Endodermal cell (in vitro differentiated cells): ENCODE data around the gene SLC5A8. TPM values are rescaled to one million over a fixed set of nuclear protein-coding genes. Genes with fewer than 3 reads are reported as not detected.

Experiments used
- DNase-seq: peaks from one replicate; pipeline ENCODE4 v3.0.0-alpha.2; 2017
- H3K27ac ChIP-seq: 2 replicates; pipeline ENCODE4 v1.5.1; 2013; ENCODE audit warnings: mild to moderate bottlenecking, low read depth, low read length, moderate library complexity
- H3K27me3 ChIP-seq: 2 replicates; pipeline ENCODE4 v1.6.1; 2013; ENCODE audit warnings: mild to moderate bottlenecking, low read length, moderate library complexity; ENCODE audit not compliant: insufficient read depth, control insufficient read depth, poor library complexity, severe bottlenecking
- H3K36me3 ChIP-seq: 2 replicates; pipeline ENCODE4 v1.7.0; 2013; ENCODE audit warnings: mild to moderate bottlenecking, low read length, moderate library complexity; ENCODE audit not compliant: control insufficient read depth, insufficient read depth
- H3K4me1 ChIP-seq: one replicate; pipeline ENCODE4 v1.7.0; 2013; ENCODE audit warnings: low read length; ENCODE audit not compliant: control insufficient read depth, insufficient read depth
- H3K4me3 ChIP-seq: 2 replicates; pipeline ENCODE4 v1.5.1; 2013; ENCODE audit warnings: mild to moderate bottlenecking, low read length, moderate library complexity
- H3K9ac ChIP-seq: 2 replicates; pipeline ENCODE4 v1.6.1; 2013; ENCODE audit warnings: mild to moderate bottlenecking, low read length, moderate library complexity; ENCODE audit not compliant: poor library complexity, severe bottlenecking; ENCODE audit errors: extremely low read depth
- H3K9me3 ChIP-seq: 2 replicates; pipeline ENCODE4 v1.6.1; 2013; ENCODE audit warnings: mild to moderate bottlenecking, low read length, moderate library complexity; ENCODE audit not compliant: control insufficient read depth
- H3K27ac Mint-ChIP-seq: 2 replicates; pipeline ENCODE4 v1.8.0; 2020; ENCODE audit warnings: mixed read lengths
- H3K27me3 Mint-ChIP-seq: 2 replicates; pipeline ENCODE4 v1.8.0; 2021; ENCODE audit warnings: mild to moderate bottlenecking, mixed read lengths; ENCODE audit not compliant: insufficient read depth
- H3K36me3 Mint-ChIP-seq: 2 replicates; pipeline ENCODE4 v1.8.0; 2020; ENCODE audit warnings: low read depth, mixed read lengths
- H3K4me1 Mint-ChIP-seq: 2 replicates; pipeline ENCODE4 v1.8.0; 2020; ENCODE audit warnings: mixed read lengths
- H3K4me3 Mint-ChIP-seq: 2 replicates; pipeline ENCODE4 v1.8.0; 2020; ENCODE audit warnings: mild to moderate bottlenecking, moderate library complexity, mixed read lengths
- H3K9me3 Mint-ChIP-seq: 2 replicates; pipeline ENCODE4 v1.8.0; 2020; ENCODE audit warnings: mild to moderate bottlenecking, mixed read lengths
- WGBS, 2 experiments: methylation state at CpG; one replicate each; pipeline versions ENCODE4 v1.1.5 to v1.1.7; 2013; ENCODE audit warnings: missing lambda C conversion rate in 2 of 2, mixed read lengths in 1 of 2; ENCODE audit not compliant: insufficient coverage in 1 of 2, insufficient read length in 1 of 2; 5-methylcytosine and 5-hydroxymethylcytosine counted together
- total RNA-seq, 2 donors: library from RNA; stranded (reverse); fragmentation: NEBNext Ultra II Directional in 1 of 2; extraction: Animal tissue kit (Norgen Biotek cat#: 25700) in 1 of 2; gene quantifications; 2 replicates in 1 of 2; 3 replicates in 1 of 2; pipeline ENCODE4 v1.2.1, GENCODE V29; 2021
- TF ChIP-seq, protein P1 (sequence below): fragments of 200-600 bp; sonication (generic); conservative IDR thresholded peaks from 2 replicates; pipeline ENCODE4 v1.5.0; 2021; ENCODE audit warnings: antibody characterized with exemption, mild to moderate bottlenecking

SLC5A8 gene
- total RNA-seq, 2 donors from 2014 or later: not detected

DNA sequence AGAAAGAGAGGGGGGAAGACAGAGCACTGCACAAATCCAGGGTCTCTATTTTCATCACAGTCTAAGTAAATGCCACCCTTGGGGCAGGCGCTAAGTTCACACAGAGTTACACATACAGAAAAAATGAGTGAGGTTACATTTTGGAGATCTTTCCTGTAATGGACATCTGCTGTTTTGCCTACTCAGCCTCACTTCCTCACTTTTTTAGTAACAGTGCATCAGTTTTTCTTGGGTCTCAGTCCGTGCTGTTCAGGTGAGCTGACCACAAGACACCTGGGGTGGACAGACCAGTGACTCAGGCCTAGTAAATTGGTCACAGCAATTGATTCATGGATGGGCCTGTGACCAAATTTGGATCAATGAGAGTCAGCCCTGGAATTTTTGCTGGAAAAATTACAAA is 33.6 kb upstream of the SLC5A8 start:
- no peaks in the 10 kb centered on the region for H3K9me3 ChIP-seq
- no peak for DNase-seq
- Mint-ChIP-seq H3K36me3 (no peaks in the 10 kb centered on the region), H3K9me3 (peaks cover 3% of the 10 kb centered on the region), H3K27me3 (no peaks in the 10 kb centered on the region), H3K4me3 (no peak overlapping the region), H3K4me1 (no peaks in the 10 kb centered on the region), H3K27ac (no peak overlapping the region)
- H3K27me3 ChIP-seq: no peaks in the 10 kb centered on the region
- H3K4me1 ChIP-seq: no peaks in the 10 kb centered on the region
- WGBS, 2 experiments: 92 to 100% methylated on average over 1 to 2 of the region's 2 CpGs
- H3K36me3 ChIP-seq: no peaks in the 10 kb centered on the region
- TF ChIP-seq, protein P1, sequence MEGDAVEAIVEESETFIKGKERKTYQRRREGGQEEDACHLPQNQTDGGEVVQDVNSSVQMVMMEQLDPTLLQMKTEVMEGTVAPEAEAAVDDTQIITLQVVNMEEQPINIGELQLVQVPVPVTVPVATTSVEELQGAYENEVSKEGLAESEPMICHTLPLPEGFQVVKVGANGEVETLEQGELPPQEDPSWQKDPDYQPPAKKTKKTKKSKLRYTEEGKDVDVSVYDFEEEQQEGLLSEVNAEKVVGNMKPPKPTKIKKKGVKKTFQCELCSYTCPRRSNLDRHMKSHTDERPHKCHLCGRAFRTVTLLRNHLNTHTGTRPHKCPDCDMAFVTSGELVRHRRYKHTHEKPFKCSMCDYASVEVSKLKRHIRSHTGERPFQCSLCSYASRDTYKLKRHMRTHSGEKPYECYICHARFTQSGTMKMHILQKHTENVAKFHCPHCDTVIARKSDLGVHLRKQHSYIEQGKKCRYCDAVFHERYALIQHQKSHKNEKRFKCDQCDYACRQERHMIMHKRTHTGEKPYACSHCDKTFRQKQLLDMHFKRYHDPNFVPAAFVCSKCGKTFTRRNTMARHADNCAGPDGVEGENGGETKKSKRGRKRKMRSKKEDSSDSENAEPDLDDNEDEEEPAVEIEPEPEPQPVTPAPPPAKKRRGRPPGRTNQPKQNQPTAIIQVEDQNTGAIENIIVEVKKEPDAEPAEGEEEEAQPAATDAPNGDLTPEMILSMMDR: no peak
- no peak overlapping the region for H3K4me3 ChIP-seq
- no peak overlapping the region for H3K9ac ChIP-seq
- H3K27ac ChIP-seq: no peak overlapping the region

DNA sequence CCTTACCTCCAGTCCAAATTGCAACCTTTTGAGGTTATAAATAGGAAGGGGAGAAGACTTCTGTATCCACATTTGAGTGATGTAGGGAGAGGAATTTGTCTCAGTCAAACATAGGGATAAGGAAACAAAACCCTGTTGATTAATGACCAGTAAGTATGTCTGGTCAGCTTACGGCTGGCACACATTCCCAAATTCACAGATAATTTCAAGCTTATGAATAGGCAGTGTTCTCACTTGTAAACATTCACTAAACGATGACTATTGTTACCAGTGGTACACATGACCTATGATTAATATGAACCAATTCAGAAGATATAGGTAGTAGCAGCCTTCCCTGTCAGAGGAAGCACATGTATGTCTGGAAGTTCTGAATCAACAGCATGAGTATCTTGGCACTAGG is 33.0 kb upstream of the SLC5A8 start:
- Mint-ChIP-seq H3K36me3 (no peaks in the 10 kb centered on the region), H3K9me3 (peaks cover 3% of the 10 kb centered on the region), H3K4me3 (no peak overlapping the region), H3K4me1 (no peaks in the 10 kb centered on the region), H3K27me3 (no peaks in the 10 kb centered on the region), H3K27ac (no peak overlapping the region)
- DNase-seq: no peak
- Histone ChIP-seq H3K27ac (no peak overlapping the region), H3K4me1 (no peaks in the 10 kb centered on the region), H3K4me3 (no peak overlapping the region), H3K36me3 (no peaks in the 10 kb centered on the region), H3K9ac (no peak overlapping the region), H3K9me3 (no peaks in the 10 kb centered on the region), H3K27me3 (no peaks in the 10 kb centered on the region)
- WGBS, 2 experiments: 85 to 86% methylated on average over 2 of the region's 2 CpGs
- TF ChIP-seq, protein P1: no peak

DNA sequence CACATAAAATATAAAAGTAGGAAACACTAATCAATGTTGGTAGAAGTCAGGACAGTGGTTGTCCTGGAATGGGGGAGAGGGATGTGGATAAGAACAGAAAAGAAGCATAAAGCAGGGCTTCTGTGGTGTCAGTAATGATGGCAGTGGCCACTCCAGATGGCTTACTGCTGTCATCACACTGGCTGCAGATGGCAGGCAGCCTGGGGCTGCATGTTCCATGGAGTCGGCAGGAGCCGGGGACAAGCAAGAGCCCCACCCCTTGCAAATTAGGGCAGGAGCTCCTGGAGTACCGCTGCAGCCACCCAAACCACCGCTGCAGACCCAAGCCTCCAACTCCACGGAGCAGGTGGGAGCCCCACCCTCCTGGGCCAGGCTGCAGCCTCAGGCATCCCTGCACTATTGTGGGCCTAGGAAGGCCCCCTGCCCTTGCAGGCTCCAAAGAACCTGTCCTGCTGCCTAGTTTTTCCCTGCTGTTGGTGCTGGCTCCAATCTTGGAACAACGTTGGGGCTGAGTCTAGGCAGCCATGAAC is 28.8 kb upstream of the SLC5A8 start:
- H3K9ac ChIP-seq: no peak overlapping the region
- no peak overlapping the region for H3K27ac ChIP-seq
- 90 to 100% methylated on average over 3 to 6 of the region's 6 CpGs for WGBS, 2 experiments
- peaks cover 3% of the 10 kb centered on the region for H3K9me3 Mint-ChIP-seq
- TF ChIP-seq, protein P1: no peak
- H3K36me3 Mint-ChIP-seq: no peaks in the 10 kb centered on the region
- no peaks in the 10 kb centered on the region for H3K27me3 Mint-ChIP-seq
- no peaks in the 10 kb centered on the region for H3K4me1 Mint-ChIP-seq
- H3K27me3 ChIP-seq: no peaks in the 10 kb centered on the region
- H3K27ac Mint-ChIP-seq: no peak overlapping the region
- H3K36me3 ChIP-seq: no peaks in the 10 kb centered on the region
- no peaks in the 10 kb centered on the region for H3K4me1 ChIP-seq
- H3K4me3 ChIP-seq: no peak overlapping the region
- no peak overlapping the region for H3K4me3 Mint-ChIP-seq
- no peak for DNase-seq
- H3K9me3 ChIP-seq: no peaks in the 10 kb centered on the region
